Upper lobe of right lung (tissue), 1 donor: ENCODE data around the gene GPR35. TPM values are rescaled to one million over a fixed set of nuclear protein-coding genes. Genes with fewer than 3 reads are reported as not detected.
A peak's percentile ranks its signal among the peaks of the same experiment; 100 is the strongest.

Experiments used
- ATAC-seq: fragments of 200-7000 bp; cut with Tn5 transposase; one replicate; pipeline ENCODE4 v1.9.1; 2020; ENCODE audit warnings: mild to moderate bottlenecking, moderate library complexity
- DNase-seq: peaks from one replicate; pipeline ENCODE4 v3.0.0-alpha.2; 2020
- H3K27ac ChIP-seq: fragments of 200-600 bp; one replicate; pipeline ENCODE4 v1.8.0; 2022
- H3K27me3 ChIP-seq: fragments of 200-600 bp; one replicate; pipeline ENCODE4 v1.8.0; 2022; ENCODE audit warnings: mild to moderate bottlenecking
- H3K36me3 ChIP-seq: fragments of 200-600 bp; one replicate; pipeline ENCODE4 v1.8.0; 2022
- H3K4me1 ChIP-seq: fragments of 200-600 bp; one replicate; pipeline ENCODE4 v1.8.0; 2022
- H3K4me3 ChIP-seq: fragments of 200-600 bp; one replicate; pipeline ENCODE4 v1.8.0; 2022; ENCODE audit warnings: mild to moderate bottlenecking
- H3K9me3 ChIP-seq: fragments of 200-600 bp; one replicate; pipeline ENCODE4 v1.8.0; 2022
- CTCF ChIP-seq: fragments of 200-600 bp; IDR thresholded peaks from one replicate; pipeline ENCODE4 v1.8.0; 2022; ENCODE audit warnings: antibody characterized with exemption
- intact Hi-C: fragments of 100-400 bp; cut with DNase I; formaldehyde crosslinking; loops from one replicate; pipeline ENCODE4 v1.11.0; 2022
- total RNA-seq: library from RNA; stranded (reverse); fragmentation: NEBNext Ultra II Directional; extraction: Animal tissue kit (Norgen Biotek cat#: 25700); gene quantifications from one replicate; pipeline ENCODE4 v1.2.1, GENCODE V29; 2021
- donor health status: DM: no; HTN: yes; CAD: no; lungs with severe emphysema.

Gene GPR35
- total RNA-seq, 1 donor from 2014 or later = 3.4 TPM

GRCh38 chr2:240632306-240632721 is 7.0 kb downstream of the GPR35 start:
- H3K9me3 ChIP-seq = no peaks in the 10 kb centered on the region
- no peak overlapping the region for H3K4me3 ChIP-seq
- ATAC-seq (no peak), DNase-seq (peak; percentile 50)
- no peaks in the 10 kb centered on the region for H3K27me3 ChIP-seq
- H3K27ac ChIP-seq = no peak overlapping the region
- H3K36me3 ChIP-seq = no peaks in the 10 kb centered on the region
- H3K4me1 ChIP-seq = no peaks in the 10 kb centered on the region
- no peak for TF ChIP-seq CTCF
- intact Hi-C loops = no loop called here

- H3K4me1 ChIP-seq = no peaks in the 10 kb centered on the region
- DNase-seq (peak; percentile 15), ATAC-seq (peak; percentile 8)
- no peak for TF ChIP-seq CTCF
- intact Hi-C loops = no loop called here
- H3K9me3 ChIP-seq = no peaks in the 10 kb centered on the region
- no peaks in the 10 kb centered on the region for H3K27me3 ChIP-seq
- no peaks in the 10 kb centered on the region for H3K36me3 ChIP-seq
- no peak overlapping the region for H3K4me3 ChIP-seq
- no peak overlapping the region for H3K27ac ChIP-seq
Measured at GRCh38 chr2:240635121-240635997, 10.1 kb downstream of the GPR35 start.

GRCh38 chr2:240635998-240636547 is 10.8 kb downstream of the GPR35 start:
- Histone ChIP-seq H3K27ac (no peak overlapping the region), H3K36me3 (no peaks in the 10 kb centered on the region), H3K9me3 (no peaks in the 10 kb centered on the region), H3K4me3 (no peak overlapping the region), H3K4me1 (no peaks in the 10 kb centered on the region), H3K27me3 (no peaks in the 10 kb centered on the region)
- DNase-seq (peak; percentile 46), ATAC-seq (no peak)
- intact Hi-C loops = no loop called here
- no peak for TF ChIP-seq CTCF

GRCh38 chr2:240636563-240637115 is 11.4 kb downstream of the GPR35 start:
- no peak for ATAC-seq
- TF ChIP-seq CTCF = no peak
- H3K27ac ChIP-seq = no peak overlapping the region
- H3K9me3 ChIP-seq = no peaks in the 10 kb centered on the region
- intact Hi-C loops = no loop called here
- no peak overlapping the region for H3K4me3 ChIP-seq
- peak; percentile 40 for DNase-seq
- H3K27me3 ChIP-seq = no peaks in the 10 kb centered on the region
- H3K4me1 ChIP-seq = no peaks in the 10 kb centered on the region
- H3K36me3 ChIP-seq = no peaks in the 10 kb centered on the region

- Histone ChIP-seq H3K36me3 (no peaks in the 10 kb centered on the region), H3K9me3 (no peaks in the 10 kb centered on the region), H3K4me1 (no peaks in the 10 kb centered on the region), H3K27me3 (no peaks in the 10 kb centered on the region), H3K27ac (no peak overlapping the region), H3K4me3 (no peak overlapping the region)
- peak; percentile 54 for DNase-seq
- ATAC-seq = no peak
- no peak for TF ChIP-seq CTCF
- intact Hi-C loops = no loop called here
Measured at GRCh38 chr2:240637116-240637900, 12.0 kb downstream of the GPR35 start.
